Colonic mucosa (tissue), 4 donors: ENCODE data around the gene CYGB. TPM values are rescaled to one million over a fixed set of nuclear protein-coding genes. Genes with fewer than 3 reads are reported as not detected.
"Not testable (repeated sequence)": the region's sequence is repeated elsewhere in the genome, so short reads cannot be mapped to it uniquely, and the experiment has no call there.

ENCODE experiments used
- DNase-seq: peaks from one replicate; pipeline ENCODE4 v3.0.0-alpha.2; 2020
- H3K27ac ChIP-seq: fragments of 200-600 bp; one replicate; pipeline ENCODE4 v1.8.0; 2021
- H3K27me3 ChIP-seq: fragments of 200-600 bp; one replicate; pipeline ENCODE4 v1.8.0; 2021
- H3K36me3 ChIP-seq: fragments of 200-600 bp; one replicate; pipeline ENCODE4 v1.8.0; 2021
- H3K4me1 ChIP-seq: fragments of 200-600 bp; one replicate; pipeline ENCODE4 v1.8.0; 2021; ENCODE audit warnings: mild to moderate bottlenecking
- H3K4me3 ChIP-seq: fragments of 200-600 bp; one replicate; pipeline ENCODE4 v1.8.0; 2021
- H3K9ac ChIP-seq, 2 donors: one replicate each; pipeline ENCODE4 v1.7.0; 2013; ENCODE audit warnings: control low read depth in 2 of 2, low read depth in 2 of 2, low read length in 2 of 2
- H3K9me3 ChIP-seq: fragments of 200-600 bp; one replicate; pipeline ENCODE4 v1.8.0; 2021
- CTCF ChIP-seq: fragments of 200-600 bp; IDR thresholded peaks from one replicate; pipeline ENCODE4 v1.8.0; 2022; ENCODE audit warnings: antibody characterized with exemption, mild to moderate bottlenecking
- intact Hi-C: fragments of 100-400 bp; cut with DNase I; formaldehyde crosslinking; loops from one replicate; pipeline ENCODE4 v1.14.1; 2022
- total RNA-seq, 2 donors: library from RNA; stranded (reverse); fragmentation: NEBNext Ultra II Directional in 1 of 2; extraction: Animal tissue kit (Norgen Biotek cat#: 25700) in 1 of 2; gene quantifications; one replicate each; pipeline ENCODE4 v1.2.1, GENCODE V29; 2021
- donor health status: healthy.
- donor health status: DM: no; HTN: no; CAD: no.
- donor health status: DM: no; HTN: no; CAD: no.

Gene CYGB
- total RNA-seq, 2 donors from 2014 or later: 4.7 to 9.9 TPM

GRCh38 chr17:76538281-76538931 is 897 bp upstream of the CYGB start:
- no peak for DNase-seq
- Histone ChIP-seq H3K27ac (peak overlapping the region; percentile 47), H3K4me3 (peak overlapping the region; percentile 31), H3K27me3 (peaks cover 24% of the 10 kb centered on the region), H3K9me3 (no peaks in the 10 kb centered on the region), H3K4me1 (no peaks in the 10 kb centered on the region), H3K9ac (peak overlapping the region in 1 of 2 donors; percentile 50), H3K36me3 (no peaks in the 10 kb centered on the region)
- no peak for TF ChIP-seq CTCF
- intact Hi-C loops: no loop called here

DNA sequence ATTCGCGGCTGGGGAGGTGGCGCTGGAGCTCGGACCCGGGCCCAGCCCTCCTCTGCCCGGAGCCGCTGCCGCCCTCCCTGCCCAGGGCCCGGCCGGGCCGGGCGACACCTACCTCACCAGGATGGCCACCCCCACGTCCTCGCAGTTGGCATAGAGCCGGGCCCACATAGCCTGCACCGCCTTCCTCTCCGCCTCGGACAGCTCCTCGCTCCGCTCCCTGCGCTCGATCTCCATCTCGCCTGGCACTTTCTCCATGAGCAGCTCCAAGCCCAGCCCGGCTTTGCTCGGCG is 276 bp downstream of the CYGB start:
- TF ChIP-seq CTCF: no peak
- H3K4me3 ChIP-seq: peak overlapping the region; percentile 20
- intact Hi-C loops: no loop called here
- peaks cover 24% of the 10 kb centered on the region for H3K27me3 ChIP-seq
- H3K9me3 ChIP-seq: no peaks in the 10 kb centered on the region
- no peaks in the 10 kb centered on the region for H3K36me3 ChIP-seq
- peak overlapping the region; percentile 44 for H3K27ac ChIP-seq
- no peak for DNase-seq
- H3K9ac ChIP-seq: peak overlapping the region; percentile 38 to 63
- no peaks in the 10 kb centered on the region for H3K4me1 ChIP-seq

DNA sequence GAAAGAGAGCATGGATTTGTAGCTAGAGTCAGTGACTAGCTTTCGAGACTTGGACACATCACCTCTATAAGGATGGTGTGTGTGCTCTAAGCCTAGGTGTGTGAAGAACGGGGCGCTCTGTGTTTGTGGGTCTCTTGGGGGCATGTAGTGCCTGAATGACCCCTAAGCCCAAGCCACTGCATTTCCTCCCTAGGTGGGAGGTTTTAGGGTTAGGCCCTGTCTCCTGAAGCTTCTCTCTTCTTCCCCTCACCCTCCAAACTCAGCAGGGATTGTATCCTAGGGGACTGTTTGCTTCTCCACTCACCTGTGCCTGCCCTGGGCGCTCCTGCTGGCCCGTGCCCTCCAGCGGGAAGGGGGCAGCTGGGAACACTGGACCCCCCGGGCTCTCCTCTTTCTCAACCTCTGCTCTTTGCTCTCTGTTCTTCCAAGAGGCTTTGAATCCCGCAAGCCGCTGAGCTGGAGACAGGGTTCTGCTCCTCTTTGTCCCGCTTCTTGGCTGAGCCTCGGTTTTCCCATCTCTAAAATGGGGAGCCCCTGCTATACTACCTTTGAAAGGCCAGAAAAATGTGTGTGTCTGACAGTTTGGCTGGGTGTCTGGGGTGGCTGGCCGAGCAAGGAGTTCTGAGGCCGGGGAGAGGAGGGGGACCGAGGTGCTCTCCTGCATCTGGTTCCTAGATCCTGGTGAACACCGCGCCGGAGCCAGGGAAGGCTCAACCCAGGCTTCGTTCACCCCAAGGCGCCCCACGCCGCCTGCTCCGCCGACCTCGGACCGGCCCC is 810 bp downstream of the CYGB start:
- no peaks in the 10 kb centered on the region for H3K4me1 ChIP-seq
- H3K9ac ChIP-seq: peak overlapping the region; percentile 38 to 63
- no peaks in the 10 kb centered on the region for H3K36me3 ChIP-seq
- no peak for TF ChIP-seq CTCF
- H3K27ac ChIP-seq: peak overlapping the region; percentile 44
- H3K9me3 ChIP-seq: no peaks in the 10 kb centered on the region
- intact Hi-C loops: no loop called here
- DNase-seq: no peak
- H3K4me3 ChIP-seq: peak overlapping the region; percentile 20
- peaks cover 24% of the 10 kb centered on the region for H3K27me3 ChIP-seq

GRCh38 chr17:76535788-76536510 is 1.6 kb downstream of the CYGB start:
- no peaks in the 10 kb centered on the region for H3K4me1 ChIP-seq
- no peaks in the 10 kb centered on the region for H3K36me3 ChIP-seq
- intact Hi-C loops: no loop called here
- H3K9me3 ChIP-seq: no peaks in the 10 kb centered on the region
- TF ChIP-seq CTCF: no peak
- H3K27me3 ChIP-seq: peaks cover 24% of the 10 kb centered on the region
- H3K9ac ChIP-seq: peak overlapping the region; percentile 38 to 61
- H3K27ac ChIP-seq: peak overlapping the region; percentile 44
- peak overlapping the region; percentile 20 for H3K4me3 ChIP-seq
- DNase-seq: no peak

DNA sequence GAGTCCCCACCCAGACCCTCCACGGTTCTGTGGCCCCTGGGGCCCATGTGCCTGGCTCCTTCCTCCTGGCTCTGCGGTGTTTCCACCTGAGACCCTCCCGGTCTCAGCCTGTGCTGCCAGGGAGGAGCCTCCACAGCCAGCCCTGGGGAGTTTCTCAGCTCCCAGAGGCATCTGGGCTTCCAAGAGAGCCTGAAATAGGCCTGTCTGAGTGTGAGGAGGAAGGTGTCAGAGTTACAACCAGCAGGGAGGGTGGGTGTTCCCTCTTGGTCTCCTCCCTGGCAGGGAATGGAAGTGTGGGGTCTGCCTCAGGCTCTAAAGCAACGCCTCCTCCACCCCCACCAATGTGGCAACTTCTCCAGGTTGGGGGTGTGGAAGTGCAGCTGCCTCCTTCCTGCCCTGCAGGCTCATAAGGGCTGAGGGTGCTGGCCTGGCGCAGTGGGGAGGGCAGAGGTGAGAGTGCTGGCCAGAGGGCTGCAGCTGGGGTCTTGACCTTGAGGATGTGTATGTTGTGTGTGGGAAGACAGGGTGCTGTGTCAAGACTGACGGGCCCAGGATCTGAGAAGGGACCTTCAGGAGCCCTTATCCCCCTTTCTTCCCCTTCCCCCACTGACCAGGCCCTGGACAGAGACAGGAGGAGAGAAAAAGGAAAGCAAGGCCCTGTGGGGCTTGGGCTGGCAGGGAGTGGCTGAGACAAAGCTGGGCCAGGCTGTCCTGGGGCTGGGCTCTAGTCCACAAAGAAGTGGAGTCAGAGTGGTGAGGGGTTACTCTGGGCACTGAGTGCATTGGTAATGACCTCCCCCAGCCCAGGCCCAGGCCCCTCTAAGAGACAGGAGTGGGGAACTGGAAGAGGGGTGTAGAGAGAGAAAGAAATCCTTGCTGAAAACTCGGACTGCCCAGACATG is 2.4 kb downstream of the CYGB start:
- H3K27me3 ChIP-seq: peaks cover 24% of the 10 kb centered on the region
- DNase-seq: no peak
- peaks cover 3% of the 10 kb centered on the region for H3K4me1 ChIP-seq
- intact Hi-C loops: no loop called here
- no peak for TF ChIP-seq CTCF
- H3K4me3 ChIP-seq: no peak overlapping the region
- peak overlapping the region; percentile 0 to 61 for H3K9ac ChIP-seq
- H3K36me3 ChIP-seq: no peaks in the 10 kb centered on the region
- no peaks in the 10 kb centered on the region for H3K9me3 ChIP-seq
- no peak overlapping the region for H3K27ac ChIP-seq

GRCh38 chr17:76533640-76534359 is 3.7 kb downstream of the CYGB start:
- peaks cover 19% of the 10 kb centered on the region for H3K27me3 ChIP-seq
- H3K27ac ChIP-seq, H3K36me3 ChIP-seq, DNase-seq, H3K9ac ChIP-seq, intact Hi-C loops, H3K4me3 ChIP-seq, H3K9me3 ChIP-seq: not testable (repeated sequence)
- H3K4me1 ChIP-seq: peaks cover 12% of the 10 kb centered on the region
